HAP-1 (cell line): ENCODE data around the gene FYN.

Source experiments
- DNase-seq, 2 experiments: peaks; one replicate each; pipeline ENCODE4 v3.0.0-alpha.2; 2016 to 2020; ENCODE audit warnings: low spot score in 2 of 2
- H3K27me3 ChIP-seq: fragments of 250-450 bp; sonication (Bioruptor Pico); 2 replicates; pipeline ENCODE4 v1.5.1; 2020; ENCODE audit warnings: low read depth, mild to moderate bottlenecking, moderate library complexity
- H3K36me3 ChIP-seq: fragments of 250-450 bp; sonication (Bioruptor Pico); replicated peaks from 2 replicates; pipeline ENCODE4 v1.5.1; 2020; ENCODE audit warnings: mild to moderate bottlenecking
- H3K4me1 ChIP-seq: fragments of 250-450 bp; sonication (Bioruptor Pico); 2 replicates; pipeline ENCODE4 v1.5.1; 2020; ENCODE audit warnings: mild to moderate bottlenecking
- H3K4me3 ChIP-seq: fragments of 250-450 bp; sonication (Bioruptor Pico); 2 replicates; pipeline ENCODE4 v1.5.1; 2020; ENCODE audit warnings: mild to moderate bottlenecking, moderate library complexity
- H3K9me3 ChIP-seq: fragments of 250-450 bp; sonication (Bioruptor Pico); 2 replicates; pipeline ENCODE4 v1.5.1; 2020; ENCODE audit warnings: mild to moderate bottlenecking, moderate library complexity
- in situ Hi-C: fragments of 300-500 bp; cut with MboI; formaldehyde crosslinking; loops from 3 replicates; pipeline ENCODE4 v1.14.3; 2020; ENCODE audit warnings: low sequenced_read_pairs, inconsistent platforms, mixed read lengths

Gene FYN

GRCh38 chr6:111633822-111634221 is 239.4 kb downstream of the FYN start:
- Histone ChIP-seq H3K4me1 (no peaks in the 10 kb centered on the region), H3K9me3 (peaks cover 4% of the 10 kb centered on the region; the same call in 1 of the 2 replicates), H3K4me3 (no peak overlapping the region), H3K27me3 (no peaks in the 10 kb centered on the region), H3K36me3 (no peaks in the 10 kb centered on the region)
- no peak for DNase-seq
- in situ Hi-C loops, result loop anchor here (25.0 kb wide), 1 partner anchor 272 kb away; no protein-coding TSS in a partner anchor

- H3K36me3 ChIP-seq, result no peaks in the 10 kb centered on the region
- in situ Hi-C loops, result loop anchor here (25.0 kb wide), 1 partner anchor 270 kb away; no protein-coding TSS in a partner anchor
- no peaks in the 10 kb centered on the region for H3K27me3 ChIP-seq
- peaks cover 5% of the 10 kb centered on the region for H3K4me1 ChIP-seq
- peaks cover 4% of the 10 kb centered on the region; the same call in 1 of the 2 replicates for H3K9me3 ChIP-seq
- DNase-seq, result no peak
- no peak overlapping the region for H3K4me3 ChIP-seq
Observed at GRCh38 chr6:111632468-111633247, 240.6 kb downstream of the FYN start.

DNA sequence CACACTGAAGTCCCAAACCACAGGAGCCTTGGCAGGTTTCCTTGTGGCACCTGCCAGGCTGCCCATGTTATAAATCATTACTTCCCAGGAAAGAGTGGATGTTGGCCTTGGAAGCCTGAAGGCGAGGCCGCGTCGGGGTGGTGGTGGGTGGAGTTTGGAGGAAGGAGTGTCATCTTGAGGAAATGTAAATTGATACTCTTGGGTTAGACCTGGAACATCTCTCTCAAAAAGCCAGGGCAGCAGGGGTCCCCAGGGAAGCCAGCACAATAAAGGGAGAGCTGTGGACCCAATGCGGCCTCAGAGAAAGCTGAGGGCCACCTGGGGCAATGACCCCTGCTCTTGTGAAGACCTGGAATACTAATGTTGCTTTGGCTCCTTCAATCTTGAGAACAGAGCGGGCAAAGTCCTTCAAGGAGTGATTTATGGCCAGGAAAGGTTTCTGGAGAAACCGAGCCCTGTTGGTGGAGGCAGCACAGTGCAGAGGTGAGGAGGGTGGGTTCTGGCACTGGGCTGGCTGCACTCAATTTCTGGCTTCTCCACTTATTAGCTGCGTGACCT is 241.3 kb downstream of the FYN start:
- in situ Hi-C loops, result loop anchor here (25.0 kb wide), 1 partner anchor 270 kb away; no protein-coding TSS in a partner anchor
- DNase-seq, result no peak
- Histone ChIP-seq H3K4me1 (peaks cover 5% of the 10 kb centered on the region), H3K27me3 (no peaks in the 10 kb centered on the region), H3K4me3 (no peak overlapping the region), H3K36me3 (no peaks in the 10 kb centered on the region), H3K9me3 (peaks cover 4% of the 10 kb centered on the region; the same call in 1 of the 2 replicates)

DNA sequence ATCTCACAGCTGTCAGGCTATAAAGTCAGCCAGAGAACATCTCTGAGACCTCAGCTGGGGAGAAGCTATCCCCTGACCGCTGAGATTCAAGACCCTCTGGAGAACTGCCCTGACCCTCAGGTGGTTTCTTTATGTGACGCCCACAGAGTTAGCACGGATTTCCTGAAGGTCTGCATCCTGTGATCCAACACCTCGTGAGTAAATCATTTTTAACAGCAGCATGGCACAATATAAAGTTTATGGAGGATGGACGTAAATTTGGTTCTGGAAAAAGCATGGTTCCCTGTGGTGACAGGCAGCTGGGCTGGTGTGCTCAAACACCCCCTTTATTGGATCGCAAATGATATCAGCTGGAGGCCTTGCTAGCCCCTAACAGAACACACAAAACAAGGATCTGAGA is 242.2 kb downstream of the FYN start:
- Histone ChIP-seq H3K36me3 (no peaks in the 10 kb centered on the region), H3K4me1 (peaks cover 8% of the 10 kb centered on the region), H3K27me3 (no peaks in the 10 kb centered on the region), H3K9me3 (peaks cover 4% of the 10 kb centered on the region; the same call in 1 of the 2 replicates), H3K4me3 (no peak overlapping the region)
- in situ Hi-C loops, result loop anchor here (25.0 kb wide), 1 partner anchor 269 kb away; no protein-coding TSS in a partner anchor
- DNase-seq, result no peak

- Histone ChIP-seq H3K4me1 (peaks cover 8% of the 10 kb centered on the region), H3K27me3 (no peaks in the 10 kb centered on the region)
Observed at GRCh38 chr6:111628142-111628850, 245.0 kb downstream of the FYN start.

GRCh38 chr6:111626441-111626840 is 246.8 kb downstream of the FYN start:
- DNase-seq, result peak in 1 of 2 experiments; percentile 44
- Histone ChIP-seq H3K27me3 (no peaks in the 10 kb centered on the region), H3K36me3 (no peaks in the 10 kb centered on the region), H3K4me3 (no peak overlapping the region), H3K4me1 (peaks cover 8% of the 10 kb centered on the region), H3K9me3 (peaks cover 4% of the 10 kb centered on the region; the same call in 1 of the 2 replicates)
- in situ Hi-C loops, result loop anchor here (25.0 kb wide), 1 partner anchor 264 kb away; no protein-coding TSS in a partner anchor

More at GRCh38 chr6:111628142-111628850, 245.0 kb downstream of the FYN start:
- H3K4me3 ChIP-seq, result no peak overlapping the region
- no peak for DNase-seq
- in situ Hi-C loops, result loop anchor here (25.0 kb wide), 1 partner anchor 266 kb away; no protein-coding TSS in a partner anchor
- no peaks in the 10 kb centered on the region for H3K36me3 ChIP-seq
- H3K9me3 ChIP-seq, result peaks cover 4% of the 10 kb centered on the region; the same call in 1 of the 2 replicates

GRCh38 chr6:111625461-111626391 is 247.5 kb downstream of the FYN start:
- no peaks in the 10 kb centered on the region for H3K27me3 ChIP-seq
- peaks cover 4% of the 10 kb centered on the region; the same call in 1 of the 2 replicates for H3K9me3 ChIP-seq
- no peak for DNase-seq
- no peaks in the 10 kb centered on the region for H3K36me3 ChIP-seq
- in situ Hi-C loops, result loop anchor here (25.0 kb wide), 1 partner anchor 263 kb away; no protein-coding TSS in a partner anchor
- no peak overlapping the region for H3K4me3 ChIP-seq
- H3K4me1 ChIP-seq, result peaks cover 8% of the 10 kb centered on the region

DNA sequence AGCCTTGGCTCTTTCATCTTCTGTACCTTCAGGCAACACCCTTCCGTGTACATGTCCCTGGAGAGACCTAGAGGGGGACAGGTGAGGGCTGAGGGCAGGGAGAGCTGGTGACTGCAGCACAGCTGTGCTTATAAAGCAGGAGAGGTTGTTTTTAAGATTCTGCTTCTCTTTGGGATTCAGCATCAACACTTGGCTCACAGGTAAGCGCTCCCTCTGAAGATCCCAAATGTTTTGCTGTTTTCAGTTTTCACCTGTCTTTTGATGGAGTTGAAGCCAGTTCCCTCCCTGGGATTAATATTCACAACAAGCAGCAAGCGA is 248.2 kb downstream of the FYN start:
- H3K36me3 ChIP-seq, result no peaks in the 10 kb centered on the region
- H3K9me3 ChIP-seq, result peaks cover 4% of the 10 kb centered on the region; the same call in 1 of the 2 replicates
- no peak overlapping the region for H3K4me3 ChIP-seq
- no peaks in the 10 kb centered on the region for H3K27me3 ChIP-seq
- in situ Hi-C loops, result loop anchor here (25.0 kb wide), 1 partner anchor 263 kb away; no protein-coding TSS in a partner anchor
- peaks cover 8% of the 10 kb centered on the region for H3K4me1 ChIP-seq
- no peak for DNase-seq

GRCh38 chr6:111624401-111625098 is 248.7 kb downstream of the FYN start:
- Histone ChIP-seq H3K9me3 (peaks cover 1% of the 10 kb centered on the region; the same call in 1 of the 2 replicates), H3K36me3 (no peaks in the 10 kb centered on the region), H3K4me3 (no peak overlapping the region), H3K4me1 (peaks cover 8% of the 10 kb centered on the region), H3K27me3 (no peaks in the 10 kb centered on the region)
- DNase-seq, result no peak
- in situ Hi-C loops, result loop anchor here (25.0 kb wide), 1 partner anchor 262 kb away; no protein-coding TSS in a partner anchor

DNA sequence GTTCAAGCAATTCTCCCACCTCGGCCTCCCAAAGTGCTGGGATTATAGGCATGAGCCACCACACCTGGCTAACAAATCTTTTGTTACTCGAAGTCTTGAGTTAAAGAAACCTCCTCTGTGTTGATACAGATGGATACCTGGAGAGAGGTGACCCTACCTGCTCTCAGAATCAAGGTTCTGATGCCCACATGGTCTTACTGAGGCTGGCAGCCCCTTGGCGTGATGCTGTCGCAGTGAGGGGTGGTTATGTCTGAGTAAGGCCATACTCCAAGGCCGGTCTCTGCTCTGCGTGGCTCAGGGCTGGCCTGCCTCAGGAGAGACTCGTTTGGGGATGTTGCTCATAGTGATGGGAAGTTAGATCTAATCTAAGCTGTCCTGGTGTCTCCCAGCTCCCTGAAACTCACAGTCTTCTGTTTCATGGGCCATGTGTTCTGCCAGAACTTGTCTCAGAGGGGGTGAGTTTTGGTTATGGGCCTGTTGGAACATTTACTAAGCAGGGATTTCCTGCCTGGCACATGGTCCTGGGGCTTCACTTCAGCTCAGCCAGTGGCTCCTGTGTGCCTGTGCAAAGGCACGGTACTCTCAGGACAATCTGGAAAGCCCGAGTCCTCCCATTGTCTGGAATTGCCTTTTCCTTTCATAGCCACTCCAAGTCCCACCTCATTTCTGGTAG is 250.1 kb downstream of the FYN start:
- DNase-seq, result no peak
- in situ Hi-C loops, result no loop called here
- H3K27me3 ChIP-seq, result no peaks in the 10 kb centered on the region
- H3K36me3 ChIP-seq, result no peaks in the 10 kb centered on the region
- H3K4me1 ChIP-seq, result peaks cover 6% of the 10 kb centered on the region
- no peak overlapping the region for H3K4me3 ChIP-seq
- H3K9me3 ChIP-seq, result no peaks in the 10 kb centered on the region; the same call in 1 of the 2 replicates

- Histone ChIP-seq H3K27me3 (no peaks in the 10 kb centered on the region), H3K4me3 (no peak overlapping the region), H3K9me3 (no peaks in the 10 kb centered on the region), H3K4me1 (peaks cover 8% of the 10 kb centered on the region), H3K36me3 (no peaks in the 10 kb centered on the region)
- no peak for DNase-seq
- in situ Hi-C loops, result no loop called here
Observed at GRCh38 chr6:111620169-111620568, 253.1 kb downstream of the FYN start.

DNA sequence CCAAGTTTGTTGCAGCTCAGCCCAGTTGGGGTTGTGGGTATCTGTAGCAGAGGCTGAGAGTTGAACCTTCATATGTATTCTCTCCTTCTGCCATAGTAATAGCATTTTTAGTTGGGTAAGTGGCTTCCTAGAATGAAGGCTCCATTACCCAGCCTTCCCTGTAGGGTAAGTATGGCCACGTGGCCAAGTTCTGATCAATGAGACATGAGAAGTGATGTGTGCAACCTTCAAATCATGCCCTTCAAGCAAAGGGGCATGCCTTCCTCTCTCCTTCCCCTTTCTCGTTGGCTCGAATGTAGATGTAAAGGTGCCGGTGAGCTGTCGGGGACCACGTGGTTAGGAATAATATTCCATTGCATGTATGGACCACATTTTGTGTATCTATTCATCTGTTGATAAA is 254.8 kb downstream of the FYN start:
- Histone ChIP-seq H3K4me1 (peaks cover 14% of the 10 kb centered on the region), H3K36me3 (no peaks in the 10 kb centered on the region), H3K9me3 (no peaks in the 10 kb centered on the region), H3K4me3 (no peak overlapping the region), H3K27me3 (0 out of 2 replicates have a peak, but pooled peaks cover 4% of the 10 kb centered on the region)
- DNase-seq, result no peak
- in situ Hi-C loops, result no loop called here
